ENCODE data around the gene GATA2.

Gene GATA2

DNA sequence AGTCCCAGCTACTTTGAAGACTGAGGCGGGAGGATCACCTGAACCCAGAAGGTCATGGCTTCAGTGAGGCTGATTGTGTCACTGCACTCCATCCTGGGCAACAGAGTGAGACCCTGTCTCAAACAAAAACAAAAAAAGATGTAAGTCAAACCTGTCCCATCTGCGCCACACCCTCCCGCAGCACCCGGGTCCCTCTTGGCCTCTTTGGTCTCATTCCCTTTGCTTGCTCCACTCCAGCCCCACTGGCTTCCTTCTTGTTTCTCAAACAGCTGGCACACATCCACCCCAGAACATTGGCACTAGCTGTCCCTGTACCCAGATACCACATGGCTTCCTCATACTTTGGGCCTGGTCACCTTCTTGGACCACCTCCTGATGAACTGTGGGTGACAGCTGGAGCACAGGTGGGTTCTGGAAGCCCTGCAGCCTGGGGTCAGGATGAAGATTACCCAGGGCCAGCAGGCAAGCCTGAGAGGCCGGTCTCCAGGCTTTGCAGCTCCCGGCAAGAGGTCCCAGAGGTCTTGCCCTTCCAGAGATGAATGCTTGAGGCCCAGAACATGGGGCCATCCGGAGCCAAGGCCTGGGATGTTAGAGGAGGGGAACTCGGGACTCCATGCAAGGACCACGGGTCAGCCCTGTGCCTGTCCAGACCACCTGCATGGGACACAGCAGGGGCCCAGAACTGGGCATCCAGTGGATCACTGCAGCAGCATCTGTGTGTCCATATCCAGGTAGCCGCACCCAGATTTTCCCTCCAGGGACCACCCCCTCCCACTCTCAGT lies 10.9 kb upstream of the GATA2 start:
- no peak for DNase-seq

DNA sequence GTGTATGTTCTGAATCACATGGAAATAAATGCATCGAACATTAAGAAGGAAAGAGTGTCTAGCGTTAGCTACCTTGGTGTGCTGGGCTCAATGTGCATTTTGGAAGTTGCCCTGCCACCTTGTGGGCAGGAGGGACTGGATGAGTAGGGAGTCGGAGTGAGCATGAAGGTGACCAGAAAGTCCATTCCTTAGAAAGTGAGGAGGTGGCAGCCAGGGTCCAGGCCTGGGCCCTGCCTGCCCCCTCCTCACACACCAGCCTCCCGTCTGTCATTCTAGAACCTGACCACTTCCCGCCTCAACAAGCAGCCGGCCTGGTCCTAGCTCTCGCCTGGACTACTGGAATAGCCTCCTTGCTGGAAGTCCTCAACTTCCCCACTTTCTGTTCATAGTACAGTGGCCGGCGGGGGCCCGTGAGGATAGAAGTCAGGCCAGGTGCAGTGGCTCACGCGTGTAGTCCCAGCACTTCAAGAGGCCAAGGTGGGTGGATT lies 10.2 kb upstream of the GATA2 start:
- DNase-seq = peak; percentile 12
- in situ Hi-C loops (cut with MboI; ENCODE audit: low pct_unique_long_range_greater_than_20kb, low sequenced_read_pairs) = no loop called here

More for the DNA sequence above, 10.9 kb upstream of the GATA2 start:
- in situ Hi-C loops (cut with MboI; ENCODE audit: low pct_unique_long_range_greater_than_20kb, low sequenced_read_pairs) = no loop called here

DNA sequence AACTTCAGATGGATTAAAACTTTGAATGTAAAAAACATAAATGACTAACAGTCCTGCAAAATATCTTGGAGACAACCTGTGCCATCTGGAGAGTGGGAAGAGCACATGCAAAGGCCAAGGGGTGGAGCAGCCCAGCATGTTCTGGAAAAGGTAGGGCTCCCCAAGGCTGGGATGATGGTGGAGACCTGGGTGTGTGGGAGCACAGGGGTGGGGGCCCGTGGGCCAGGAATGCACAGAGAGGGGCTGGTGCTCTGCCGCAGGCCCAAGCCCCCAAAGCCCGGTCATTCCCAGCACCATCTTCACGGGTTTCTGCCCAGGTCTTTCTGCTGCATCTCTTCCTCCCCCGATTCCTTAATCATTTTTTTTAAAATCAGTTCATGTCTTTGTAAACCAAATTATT lies 9.7 kb upstream of the GATA2 start:
- in situ Hi-C loops (cut with MboI; ENCODE audit: low pct_unique_long_range_greater_than_20kb, low sequenced_read_pairs) = no loop called here
- DNase-seq = no peak

DNA sequence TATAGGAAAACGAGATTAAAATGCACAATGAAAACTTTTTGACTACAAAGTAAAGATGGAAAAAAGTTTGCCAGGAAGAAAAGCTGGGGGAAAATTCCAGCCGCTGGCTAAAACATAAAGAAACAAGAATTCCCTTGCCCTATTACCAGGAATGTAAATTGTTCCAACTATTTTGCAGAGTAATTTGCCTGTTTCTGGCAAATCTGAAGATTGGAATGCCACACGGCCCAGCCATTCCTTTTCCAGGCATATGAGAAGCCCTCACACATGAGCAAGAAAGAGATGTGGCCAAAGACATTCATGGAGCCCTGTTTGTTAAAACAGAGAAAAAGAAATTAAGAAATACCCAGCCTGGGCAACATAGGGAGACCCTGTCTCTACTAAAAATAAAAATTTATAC lies 8.4 kb upstream of the GATA2 start:
- in situ Hi-C loops (cut with MboI; ENCODE audit: low pct_unique_long_range_greater_than_20kb, low sequenced_read_pairs) = no loop called here
- no peak for DNase-seq

DNA sequence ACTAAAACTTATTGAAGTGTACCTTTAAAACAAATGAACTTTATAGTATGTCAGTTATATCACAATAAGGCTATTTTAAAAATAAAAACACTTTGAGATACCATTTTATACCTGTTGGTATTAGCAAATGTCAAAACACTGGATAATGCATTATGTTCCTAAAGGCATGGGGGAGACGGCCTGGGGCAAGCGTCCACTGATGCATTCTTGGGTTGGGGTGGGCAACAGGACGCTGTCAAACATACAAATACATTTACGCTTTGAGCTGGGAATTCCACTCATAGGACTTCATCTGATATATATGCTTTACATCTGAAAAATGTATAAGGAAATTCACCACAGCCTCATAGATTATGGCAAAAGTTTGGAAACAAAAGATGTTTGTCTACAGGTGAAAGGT lies 7.6 kb upstream of the GATA2 start:
- in situ Hi-C loops (cut with MboI; ENCODE audit: low pct_unique_long_range_greater_than_20kb, low sequenced_read_pairs) = no loop called here
- no peak for DNase-seq

DNA sequence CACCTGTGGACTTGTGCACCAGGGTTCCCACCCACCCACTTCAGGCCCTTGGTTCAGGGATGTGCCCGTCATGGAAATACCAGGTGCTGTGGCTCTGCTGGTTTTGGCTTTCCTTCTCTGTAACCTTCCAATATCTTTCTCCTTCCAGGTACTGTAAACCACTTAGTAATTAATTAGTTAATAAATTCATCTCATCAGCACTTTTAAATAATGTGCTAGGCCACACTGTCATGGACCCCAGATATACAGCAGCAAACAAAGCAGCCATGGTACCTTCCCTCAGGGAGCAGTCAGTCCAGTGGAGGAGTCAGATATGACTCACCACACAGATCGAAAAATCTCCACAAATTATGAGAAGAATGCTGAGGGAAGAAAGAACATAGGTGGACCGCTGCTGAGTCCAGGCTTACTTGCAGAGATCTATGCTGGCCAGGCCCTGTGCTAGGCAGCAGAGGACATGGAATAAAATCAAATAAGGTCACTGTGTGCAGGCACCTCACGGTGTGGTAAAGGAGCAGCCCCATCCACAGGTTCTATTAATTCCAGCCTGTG lies 6.8 kb upstream of the GATA2 start:
- DNase-seq = no peak
- in situ Hi-C loops (cut with MboI; ENCODE audit: low pct_unique_long_range_greater_than_20kb, low sequenced_read_pairs) = no loop called here

DNA sequence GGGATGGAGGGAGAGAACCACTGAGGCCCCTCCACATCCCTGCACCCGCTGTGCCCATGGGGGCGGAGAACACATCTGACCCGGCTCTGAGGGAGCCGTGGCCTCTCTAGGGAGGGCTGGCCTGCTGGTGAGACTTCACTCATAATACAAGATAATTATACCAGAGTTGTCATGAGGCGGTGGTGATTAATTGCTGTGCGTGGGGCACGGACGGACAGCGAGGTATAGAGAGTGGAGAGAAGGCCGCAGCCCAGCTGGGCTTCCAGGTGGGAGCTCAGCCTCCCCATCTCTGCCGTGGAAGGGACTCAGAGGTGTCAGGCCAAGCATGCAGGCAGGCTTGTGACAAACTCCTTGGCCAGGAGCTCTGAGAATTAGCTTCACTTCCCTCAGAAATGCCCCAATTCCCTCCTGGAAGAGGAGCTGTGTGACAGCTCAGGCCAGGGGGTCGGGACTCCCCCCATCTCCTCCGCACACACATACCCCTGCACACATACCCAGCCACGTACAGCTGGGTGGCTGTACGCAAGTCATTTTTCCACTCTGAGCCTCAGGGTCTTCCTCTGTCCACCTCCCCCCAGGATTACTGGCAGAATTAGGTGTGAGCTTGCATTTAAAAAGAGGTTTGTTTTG lies 6.0 kb upstream of the GATA2 start:
- no peak for DNase-seq
- in situ Hi-C loops (cut with MboI; ENCODE audit: low pct_unique_long_range_greater_than_20kb, low sequenced_read_pairs) = no loop called here

DNA sequence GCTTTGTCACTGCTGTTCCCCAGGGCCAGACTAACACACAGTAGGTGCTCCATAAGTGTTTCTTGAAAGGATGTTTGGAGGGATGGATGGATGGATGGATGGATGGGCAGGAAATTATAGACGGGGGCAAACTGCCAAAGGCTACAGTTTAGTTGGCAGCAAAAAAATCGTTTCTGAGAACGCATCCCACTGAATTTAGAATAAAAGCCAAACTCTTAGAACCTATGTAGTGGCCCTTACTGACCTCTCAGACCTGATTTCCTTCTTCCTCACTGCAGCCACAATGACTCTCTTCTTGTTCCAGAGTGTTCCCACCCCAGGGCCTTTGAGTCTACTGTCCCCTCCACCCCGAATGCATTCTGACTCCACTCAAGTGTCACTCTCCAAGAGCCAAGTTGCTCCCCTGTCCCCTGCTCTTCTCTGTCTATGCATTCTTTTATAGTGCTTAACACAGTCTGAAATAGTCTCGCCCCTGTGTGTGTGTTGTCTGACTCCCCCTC lies 5.2 kb upstream of the GATA2 start:
- no peak for DNase-seq
- in situ Hi-C loops (cut with MboI; ENCODE audit: low pct_unique_long_range_greater_than_20kb, low sequenced_read_pairs) = no loop called here

DNA sequence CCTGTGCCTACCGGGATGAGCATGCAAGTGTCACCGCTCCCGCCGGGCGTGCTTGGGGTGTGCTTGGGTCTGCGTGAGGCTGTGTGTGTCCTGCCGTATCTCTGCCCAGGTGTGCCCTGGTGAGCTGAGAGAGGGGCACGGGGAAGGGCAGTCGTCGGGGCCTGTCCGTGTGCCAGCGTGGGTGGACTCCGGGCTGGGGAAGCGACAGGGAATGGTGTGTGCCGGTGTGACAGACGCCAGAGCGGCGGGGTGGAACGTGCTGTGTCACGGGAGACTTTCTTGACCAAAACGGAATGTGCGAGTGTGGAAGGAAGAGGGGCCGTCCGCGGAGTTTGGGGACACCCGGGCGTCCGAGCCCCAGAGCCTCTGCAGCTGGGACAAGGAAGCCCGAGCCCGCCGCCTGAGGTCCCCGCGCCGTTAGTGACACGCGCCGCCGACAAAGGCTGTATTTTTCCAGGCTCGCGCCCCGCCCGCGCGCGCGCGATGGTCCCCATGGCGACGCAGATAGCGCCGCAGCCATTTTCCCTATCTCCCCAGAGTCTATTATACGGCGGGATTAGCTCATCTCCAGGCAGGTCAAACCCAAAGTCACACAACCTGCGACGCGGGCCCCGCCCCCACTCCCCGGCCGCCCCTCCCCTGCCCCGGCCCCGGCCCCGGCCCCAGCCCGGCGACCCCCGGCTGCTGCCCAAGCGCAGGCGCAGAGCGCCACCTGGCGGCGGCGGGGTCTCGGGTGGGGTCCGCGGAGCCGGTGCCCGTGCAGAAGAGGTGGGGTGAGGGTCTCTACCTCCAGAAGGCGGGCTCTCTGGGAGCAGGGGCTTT lies 4.5 kb upstream of the GATA2 start:
- peak; percentile 84 for DNase-seq
- in situ Hi-C loops (cut with MboI; ENCODE audit: low pct_unique_long_range_greater_than_20kb, low sequenced_read_pairs) = no loop called here

DNA sequence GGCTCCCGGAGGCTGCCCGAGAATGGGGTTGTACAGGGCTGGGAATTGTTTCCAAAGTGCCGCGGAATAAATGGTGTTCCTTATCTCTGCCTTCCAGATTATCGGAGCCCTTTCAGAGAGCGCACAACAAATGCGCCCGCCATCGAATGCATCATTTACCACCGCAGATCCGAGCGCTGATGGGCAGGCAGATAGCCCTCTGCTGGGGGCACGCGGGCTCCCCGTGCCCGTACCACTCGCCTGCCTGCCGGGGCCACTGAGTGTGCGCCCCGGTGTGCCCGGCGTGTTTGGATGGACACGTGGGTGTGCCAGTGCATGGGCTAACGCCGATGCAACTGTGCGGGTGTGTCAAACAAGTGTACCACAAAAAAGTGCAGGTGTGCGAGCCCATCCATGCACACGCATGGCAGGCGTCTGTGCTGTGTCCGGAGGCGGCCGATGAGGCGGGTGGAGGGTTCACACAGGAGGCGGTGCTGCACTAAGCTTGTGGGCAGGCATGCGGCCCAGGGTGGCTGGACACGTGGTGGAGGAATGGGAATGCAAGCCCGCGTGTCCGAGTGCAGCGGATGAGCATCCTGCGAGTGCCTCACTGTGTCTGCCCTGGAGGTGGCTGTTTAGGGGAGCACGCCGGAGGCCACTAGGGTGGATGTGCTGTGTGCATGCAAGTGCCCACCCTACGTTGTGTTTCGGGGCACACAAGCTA lies 3.8 kb upstream of the GATA2 start:
- DNase-seq = no peak
- in situ Hi-C loops (cut with MboI; ENCODE audit: low pct_unique_long_range_greater_than_20kb, low sequenced_read_pairs) = no loop called here

DNA sequence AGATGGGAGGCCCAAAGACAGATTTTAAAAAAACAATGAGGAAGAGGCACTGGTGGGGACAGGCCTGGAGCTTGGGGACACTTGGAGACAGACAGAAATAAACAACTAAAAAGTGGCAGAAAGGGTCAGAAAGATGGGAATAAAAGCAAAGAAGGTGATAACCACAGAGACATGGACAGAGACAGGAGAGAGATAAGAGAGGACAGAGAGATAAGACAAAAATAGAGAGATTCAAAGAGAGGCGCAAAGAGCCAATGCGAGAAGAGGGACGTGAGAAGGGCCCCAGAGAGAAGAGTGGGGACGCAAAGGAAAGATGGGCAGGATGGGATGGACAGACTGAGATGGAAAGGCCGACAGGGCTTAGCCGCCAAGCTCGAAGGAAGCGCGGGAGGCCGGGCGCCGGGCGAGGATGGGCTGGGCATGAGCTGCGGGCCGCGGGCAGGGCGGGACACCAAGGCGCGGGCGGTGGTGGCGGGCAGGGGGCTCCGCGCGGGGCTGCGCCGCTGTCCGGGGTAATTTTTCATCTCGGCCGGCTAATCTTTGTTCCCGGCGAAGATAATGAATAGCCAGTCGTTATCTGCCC lies 3.1 kb upstream of the GATA2 start:
- in situ Hi-C loops (cut with MboI; ENCODE audit: low pct_unique_long_range_greater_than_20kb, low sequenced_read_pairs) = no loop called here

DNA sequence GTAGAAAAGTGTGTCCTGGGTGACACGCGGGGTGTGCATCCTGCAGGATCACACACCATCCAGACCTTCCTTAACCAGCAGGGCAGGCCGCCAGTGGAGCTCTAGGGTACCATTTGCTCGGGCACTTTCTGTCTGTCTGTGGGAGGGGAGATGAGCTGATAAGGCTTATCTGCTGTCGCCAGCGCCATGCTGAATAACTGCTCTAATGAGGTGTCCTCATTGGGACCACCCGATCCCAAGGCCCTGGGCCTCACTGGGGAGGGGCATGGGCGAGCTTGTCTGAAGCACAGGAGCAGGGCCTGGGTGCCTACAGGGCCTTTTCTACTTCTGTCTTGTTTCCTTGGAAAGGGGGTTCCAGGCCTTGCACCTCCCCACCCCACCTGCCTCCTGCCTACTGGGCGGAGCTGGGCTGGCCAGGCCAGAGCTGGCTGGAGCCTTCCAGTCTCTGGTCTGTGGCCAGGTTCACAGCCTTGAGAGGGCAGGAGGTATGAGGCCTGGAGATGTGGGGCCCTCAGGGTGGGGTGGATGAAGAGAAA lies 2.5 kb upstream of the GATA2 start:
- in situ Hi-C loops (cut with MboI; ENCODE audit: low pct_unique_long_range_greater_than_20kb, low sequenced_read_pairs) = no loop called here
- peak; percentile 57 for DNase-seq

More for the DNA sequence above, 3.1 kb upstream of the GATA2 start:
- no peak for DNase-seq

DNA sequence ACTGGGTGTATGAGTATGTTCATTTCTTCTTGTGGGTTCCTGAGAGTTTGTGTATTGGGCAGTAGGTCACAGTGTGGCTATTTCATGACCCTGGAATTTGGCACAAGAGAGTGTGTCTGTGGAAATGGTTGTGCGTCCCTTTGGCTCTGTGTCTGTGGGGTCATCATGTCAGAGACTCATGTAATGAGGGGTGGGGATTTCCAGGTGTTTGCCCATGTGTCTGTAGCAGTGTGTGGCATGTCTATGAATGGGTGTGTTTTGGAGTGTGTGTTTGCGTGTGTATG lies 1.3 kb upstream of the GATA2 start:
- DNase-seq = no peak
- in situ Hi-C loops (cut with MboI; ENCODE audit: low pct_unique_long_range_greater_than_20kb, low sequenced_read_pairs) = no loop called here

DNA sequence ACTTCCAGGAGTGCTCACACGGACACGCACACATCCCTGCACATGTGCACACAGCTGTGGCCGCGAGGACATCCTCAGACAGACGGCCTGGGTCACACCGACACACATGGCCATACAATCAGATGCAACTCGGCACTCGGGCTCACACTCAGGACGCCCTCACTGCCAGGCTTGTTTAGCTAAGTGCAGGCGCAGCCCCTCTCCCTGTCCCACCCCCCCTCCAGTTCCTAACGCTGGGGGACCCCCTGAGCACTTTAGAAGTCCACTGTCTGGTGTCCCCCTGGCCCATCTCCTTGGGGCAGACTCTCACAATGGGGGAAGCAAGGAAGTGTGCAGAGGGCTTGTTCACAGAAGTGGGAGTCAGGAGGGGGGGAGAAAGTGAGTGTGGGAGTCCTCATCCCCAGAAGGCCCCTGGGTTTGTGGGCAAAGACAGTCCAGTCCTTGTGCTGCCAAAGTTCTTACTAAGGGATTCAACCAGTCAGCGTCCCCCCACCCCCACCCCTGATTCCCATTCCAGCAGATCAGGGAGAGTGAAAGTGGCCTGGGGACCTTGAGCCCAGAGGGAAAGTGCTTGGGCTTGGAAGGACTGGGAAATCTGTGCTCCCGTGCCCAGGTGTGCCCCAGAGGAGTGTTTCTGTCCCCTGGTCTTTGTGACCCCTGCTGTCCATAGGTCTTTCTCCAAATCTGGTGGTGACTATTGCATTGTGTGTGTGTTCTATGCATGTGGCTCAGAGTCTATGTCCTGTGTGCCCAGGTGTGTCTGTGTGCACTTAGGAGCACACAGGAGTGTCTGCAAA lies 767 bp upstream of the GATA2 start:
- no peak for DNase-seq
- in situ Hi-C loops (cut with MboI; ENCODE audit: low pct_unique_long_range_greater_than_20kb, low sequenced_read_pairs) = no loop called here

DNA sequence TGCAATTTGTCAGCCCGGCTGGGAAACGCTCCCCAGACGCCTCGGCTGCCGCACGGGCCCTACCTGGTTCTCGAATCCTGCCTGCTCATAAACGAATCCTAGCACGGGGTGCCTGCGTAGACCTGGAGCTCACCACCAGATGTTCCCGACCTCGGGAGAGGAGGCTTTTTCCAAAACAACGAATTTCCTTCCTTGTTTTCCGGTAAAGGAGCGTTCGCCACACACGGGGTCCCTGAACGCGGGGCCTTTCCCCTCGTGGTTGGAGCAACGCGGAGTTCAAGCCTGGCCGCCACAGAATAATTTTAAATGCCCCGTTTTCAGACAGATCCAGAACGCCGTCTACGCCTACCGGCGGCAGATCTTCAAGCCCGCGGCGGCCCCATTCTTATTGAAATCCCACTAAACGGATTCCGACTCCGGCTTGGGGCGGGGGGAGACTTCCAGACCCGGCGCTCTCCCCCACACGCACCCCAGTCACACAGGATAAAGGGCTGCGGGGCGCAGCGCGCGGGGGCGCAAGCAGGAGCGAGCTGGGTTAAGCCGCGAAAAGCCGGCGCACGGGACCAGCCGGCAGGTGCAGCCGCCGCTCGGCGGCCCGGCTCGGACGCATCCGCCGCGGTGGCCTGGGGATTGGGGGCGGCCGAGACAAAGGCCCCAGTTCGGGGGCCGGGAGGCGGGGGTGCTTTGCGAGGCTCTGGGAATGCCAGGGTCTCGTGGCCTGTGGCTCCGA lies 895 bp downstream of the GATA2 start:
- in situ Hi-C loops (cut with MboI; ENCODE audit: low pct_unique_long_range_greater_than_20kb, low sequenced_read_pairs) = no loop called here
- no peak for DNase-seq

DNA sequence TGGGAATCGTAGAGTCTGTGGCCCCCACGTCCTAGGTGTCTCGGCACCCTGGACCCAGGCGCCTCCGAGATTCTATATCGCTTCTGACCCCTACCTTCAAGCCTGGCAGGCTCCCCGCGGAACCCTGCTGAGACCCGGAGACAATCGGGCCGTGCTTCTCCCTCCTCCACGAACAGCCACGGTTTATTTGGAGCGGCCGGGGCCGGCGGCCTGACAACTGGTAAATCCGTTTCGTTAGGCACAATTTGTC lies 1.4 kb downstream of the GATA2 start:
- in situ Hi-C loops (cut with MboI; ENCODE audit: low pct_unique_long_range_greater_than_20kb, low sequenced_read_pairs) = no loop called here

DNA sequence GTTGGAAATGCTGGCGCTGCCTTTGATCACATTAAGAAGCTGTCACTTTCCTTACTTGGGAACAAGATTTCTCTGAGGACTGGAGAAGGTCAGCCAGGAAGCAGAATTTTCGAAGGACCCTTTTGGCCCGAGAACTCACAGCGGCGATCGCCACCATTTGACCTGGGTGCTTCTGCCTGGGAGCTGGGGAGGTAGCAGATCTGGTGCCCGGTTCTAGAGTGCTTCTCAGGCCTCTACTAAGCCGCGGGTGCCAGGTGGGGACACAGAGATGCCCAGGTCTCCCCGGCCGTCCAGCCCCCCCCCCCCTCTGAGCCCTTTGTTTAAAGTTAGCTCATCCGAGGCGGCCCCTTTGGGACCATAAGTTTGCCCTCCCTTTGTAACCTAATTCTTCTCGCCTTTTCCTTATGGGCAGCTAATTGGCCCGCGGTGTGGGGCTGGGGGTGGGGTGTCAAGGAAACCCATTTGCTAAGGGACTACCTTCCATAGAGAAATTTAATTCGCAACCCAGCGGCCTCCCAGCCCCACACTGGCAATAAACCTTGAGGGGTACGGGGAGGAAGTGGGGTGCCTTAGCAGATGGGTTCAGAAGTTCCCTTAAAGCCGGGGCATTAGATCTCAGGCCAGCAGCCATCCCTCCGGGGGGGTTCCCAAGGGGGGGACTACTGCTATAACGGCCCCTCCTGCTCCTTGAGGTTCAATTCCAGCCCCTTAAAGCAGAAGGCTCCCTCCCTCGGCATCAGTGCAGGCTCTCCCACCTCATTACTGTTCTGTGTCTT lies 1.9 kb downstream of the GATA2 start:
- in situ Hi-C loops (cut with MboI; ENCODE audit: low pct_unique_long_range_greater_than_20kb, low sequenced_read_pairs) = no loop called here

More for the DNA sequence above, 1.4 kb downstream of the GATA2 start:
- peak; percentile 43 for DNase-seq

More for the DNA sequence above, 1.9 kb downstream of the GATA2 start:
- DNase-seq = peak; percentile 48
